Measurements from ENCODE around the gene S100G. TPM values are rescaled to one million over a fixed set of nuclear protein-coding genes. Genes with fewer than 3 reads are reported as not detected.

S100G gene
- total RNA-seq, 1 experiment from 2014 or later = not detected

DNA sequence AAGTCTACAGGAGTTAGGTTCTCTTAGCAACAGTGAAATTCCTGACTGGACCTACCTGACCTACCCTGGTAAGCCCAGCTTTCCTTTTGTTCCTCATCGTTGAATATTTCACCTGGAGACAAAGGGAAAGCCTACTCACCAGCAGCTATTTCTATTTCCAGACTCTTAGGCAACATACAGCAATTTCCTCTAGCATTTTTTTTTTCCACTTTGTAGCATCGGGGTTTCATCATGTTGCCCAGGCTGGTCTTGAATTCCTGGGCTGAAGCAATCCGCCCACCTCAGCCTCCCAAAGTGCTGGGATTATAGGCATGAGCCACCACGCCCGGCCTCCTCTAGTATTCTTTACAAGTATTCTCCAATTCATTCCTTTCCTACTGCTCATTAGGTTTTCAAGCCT lies 6.8 kb upstream of the S100G start:
- Histone ChIP-seq H3K9me3 (ENCODE audit: control insufficient read depth, insufficient read depth, low read depth, low read length) (no peaks in the 10 kb centered on the region), H3K27ac (ENCODE audit: low read length) (no peak overlapping the region), H3K4me3 (ENCODE audit: low read depth in 2 of 2, low read length in 2 of 2) (no peak overlapping the region), H3K36me3 (ENCODE audit: control insufficient read depth, insufficient read depth, low read length) (no peaks in the 10 kb centered on the region), H3K4me1 (ENCODE audit: control insufficient read depth, insufficient read depth, low read length) (no peaks in the 10 kb centered on the region), H3K27me3 (ENCODE audit: control insufficient read depth, insufficient read depth, low read length) (no peaks in the 10 kb centered on the region)
- intact Hi-C loops (cut with micrococcal nuclease; ENCODE audit: unreplicated experiment) = no loop called here
- POLR2A ChIA-PET = no interaction called here
- no peak for DNase-seq (ENCODE audit: low read depth, low spot score)
- no peak for ATAC-seq
- CTCF ChIA-PET = no interaction called here
- BruUV-seq (replicated peaks) = no TSS peak
- in situ Hi-C loops (cut with HindIII; ENCODE audit: low pct_unique_long_range_greater_than_20kb, low sequenced_read_pairs) = no loop called here
- no peak for TF ChIP-seq CTCF (IDR thresholded peaks at IDR 0.05)
- TF ChIP-seq TCF7L2 (IDR thresholded peaks at IDR 0.05; ENCODE audit: low read depth, low read length) = no peak
- no peak for TF ChIP-seq REST (IDR thresholded peaks at IDR 0.05; ENCODE audit: insufficient read depth in 1 of 2, low read depth in 2 of 2, low read length in 1 of 2)
- TF ChIP-seq POLR2AphosphoS5 (IDR thresholded peaks at IDR 0.05; ENCODE audit: low read depth, low read length) = no peak

- DNase-seq (ENCODE audit: low read depth, low spot score) (no peak), ATAC-seq (no peak)
- no peak for TF ChIP-seq CTCF (IDR thresholded peaks at IDR 0.05)
- no peak overlapping the region for H3K4me3 ChIP-seq (ENCODE audit: low read depth in 2 of 2, low read length in 2 of 2)
- no peaks in the 10 kb centered on the region for H3K4me1 ChIP-seq (ENCODE audit: control insufficient read depth, insufficient read depth, low read length)
- in situ Hi-C loops (cut with HindIII; ENCODE audit: low pct_unique_long_range_greater_than_20kb, low sequenced_read_pairs) = no loop called here
- no peaks in the 10 kb centered on the region for H3K36me3 ChIP-seq (ENCODE audit: control insufficient read depth, insufficient read depth, low read length)
- no peaks in the 10 kb centered on the region for H3K27me3 ChIP-seq (ENCODE audit: control insufficient read depth, insufficient read depth, low read length)
- H3K27ac ChIP-seq (ENCODE audit: low read length) = no peak overlapping the region
- POLR2A ChIA-PET = no interaction called here
- no TSS peak for BruUV-seq (replicated peaks)
- CTCF ChIA-PET = no interaction called here
- intact Hi-C loops (cut with micrococcal nuclease; ENCODE audit: unreplicated experiment) = no loop called here
- no peaks in the 10 kb centered on the region for H3K9me3 ChIP-seq (ENCODE audit: control insufficient read depth, insufficient read depth, low read depth, low read length)
Observed at GRCh38 chrX:16646366-16647138, 3.4 kb upstream of the S100G start.
